IMR-90 (cell line): Measurements from ENCODE around the gene COL5A1. TPM values are rescaled to one million over a fixed set of nuclear protein-coding genes. Genes with fewer than 3 reads are reported as not detected.

Source experiments
- ATAC-seq: fragments of 200-7000 bp; cut with Tn5 transposase; 2 replicates; pipeline ENCODE4 v1.9.1; 2020; ENCODE audit warnings: low read depth, mild to moderate bottlenecking, moderate library complexity
- BruUV-seq: library from RNA; stranded (reverse); fragments of 400-500 nt; replicated peaks from 2 replicates; lab custom pipeline; 2021; lab: Mats Ljungman, UMichigan
- CTCF ChIA-PET: fragments of 300-600 bp; formaldehyde crosslinking; extraction: SDS; loops from one replicate; lab custom pipeline; 2021; ENCODE audit warnings: antibody characterized with exemption; lab: Yijun Ruan, JAX
- POLR2A ChIA-PET: fragments of 300-600 bp; sonication (Branson Sonifier 250); formaldehyde crosslinking; loops from one replicate; lab custom pipeline; 2022; ENCODE audit warnings: antibody characterized with exemption; ENCODE audit not compliant: unreplicated experiment; lab: Charles Lee
- DNase-seq: peaks from one replicate; pipeline ENCODE4 v3.0.0; 2013
- H2AFZ ChIP-seq: replicated peaks from 2 replicates; pipeline ENCODE3; 2013; ENCODE audit warnings: low read length, mild to moderate bottlenecking; ENCODE audit not compliant: poor library complexity
- H2AK5ac ChIP-seq: 2 replicates; pipeline ENCODE4 v1.6.1; 2013; ENCODE audit warnings: low read depth, low read length, inconsistent platforms
- H2AK9ac ChIP-seq: replicated peaks from 2 replicates; pipeline ENCODE3; 2013; ENCODE audit warnings: mild to moderate bottlenecking, low read depth, low read length, moderate library complexity; ENCODE audit not compliant: poor library complexity
- H2BK120ac ChIP-seq: 2 replicates; pipeline ENCODE4 v1.6.1; 2013; ENCODE audit warnings: low read depth, low read length, inconsistent platforms
- H2BK15ac ChIP-seq: 3 replicates; pipeline ENCODE4 v1.6.1; 2013; ENCODE audit warnings: low read depth, low read length, inconsistent platforms
- H2BK20ac ChIP-seq: 2 replicates; pipeline ENCODE4 v1.6.1; 2013; ENCODE audit warnings: low read depth, mild to moderate bottlenecking, inconsistent platforms, low read length, moderate library complexity
- H2BK5ac ChIP-seq: 2 replicates; pipeline ENCODE4 v1.6.1; 2013; ENCODE audit warnings: mild to moderate bottlenecking, low read depth, low read length, inconsistent platforms; ENCODE audit not compliant: poor library complexity, severe bottlenecking
- H3K14ac ChIP-seq: replicated peaks from 2 replicates; pipeline ENCODE4 v1.6.1; 2013; ENCODE audit warnings: low read depth, low read length, inconsistent platforms
- H3K18ac ChIP-seq: 2 replicates; pipeline ENCODE4 v1.6.1; 2013; ENCODE audit warnings: low read depth, low read length, control low read depth
- H3K23ac ChIP-seq: 2 replicates; pipeline ENCODE4 v1.6.1; 2013; ENCODE audit warnings: low read depth, low read length, inconsistent platforms
- H3K27ac ChIP-seq: 2 replicates; pipeline ENCODE4 v1.5.1; 2013; ENCODE audit warnings: mild to moderate bottlenecking, control low read depth, low read length; ENCODE audit not compliant: insufficient read depth
- H3K27me3 ChIP-seq: 2 replicates; pipeline ENCODE4 v1.6.1; 2013; ENCODE audit warnings: low read length; ENCODE audit not compliant: control insufficient read depth, insufficient read depth
- H3K36me3 ChIP-seq: 2 replicates; pipeline ENCODE4 v1.6.1; 2013; ENCODE audit warnings: low read length, mixed read lengths; ENCODE audit not compliant: control insufficient read depth, insufficient read depth
- H3K4ac ChIP-seq: 2 replicates; pipeline ENCODE4 v1.6.1; 2013; ENCODE audit warnings: low read depth, low read length, inconsistent platforms
- H3K4me1 ChIP-seq: 2 replicates; pipeline ENCODE4 v1.6.1; 2013; ENCODE audit warnings: low read length, mixed read lengths; ENCODE audit not compliant: control insufficient read depth, insufficient read depth
- H3K4me2 ChIP-seq: 2 replicates; pipeline ENCODE4 v1.6.1; 2013; ENCODE audit warnings: low read depth, mild to moderate bottlenecking, control low read depth, low read length, moderate library complexity
- H3K4me3 ChIP-seq: 2 replicates; pipeline ENCODE4 v1.5.1; 2013; ENCODE audit warnings: low read depth, mild to moderate bottlenecking, control low read depth, low read length, moderate library complexity; ENCODE audit not compliant: insufficient read depth
- H3K56ac ChIP-seq: 2 replicates; pipeline ENCODE4 v1.6.1; 2013; ENCODE audit warnings: low read length, inconsistent platforms; ENCODE audit not compliant: insufficient read depth; ENCODE audit errors: extremely low read depth
- H3K79me1 ChIP-seq, 2 experiments: 2 replicates each; pipeline ENCODE4 v1.6.1; 2013; ENCODE audit warnings: low read length in 2 of 2, inconsistent platforms in 1 of 2, low read depth in 1 of 2
- H3K9ac ChIP-seq: 2 replicates; pipeline ENCODE4 v1.6.1; 2013; ENCODE audit warnings: low read depth, low read length, control low read depth
- H3K9me1 ChIP-seq: 2 replicates; pipeline ENCODE4 v1.6.1; 2013; ENCODE audit warnings: low read length, inconsistent platforms; ENCODE audit not compliant: insufficient read depth
- H3K9me3 ChIP-seq: 2 replicates; pipeline ENCODE4 v1.6.1; 2013; ENCODE audit warnings: low read length; ENCODE audit not compliant: control insufficient read depth, insufficient read depth
- H4K20me1 ChIP-seq: 2 replicates; pipeline ENCODE4 v1.6.1; 2013; ENCODE audit warnings: low read length, inconsistent platforms; ENCODE audit not compliant: insufficient read depth
- H4K5ac ChIP-seq: 2 replicates; pipeline ENCODE4 v1.6.1; 2013; ENCODE audit warnings: mild to moderate bottlenecking, low read depth, low read length, control low read depth
- H4K8ac ChIP-seq, 2 experiments: 2 replicates each; pipeline ENCODE4 v1.6.1; 2013; ENCODE audit warnings: low read depth in 2 of 2, low read length in 2 of 2, control low read depth in 1 of 2, inconsistent platforms in 1 of 2
- H4K91ac ChIP-seq: 2 replicates; pipeline ENCODE4 v1.6.1; 2013; ENCODE audit warnings: low read depth, low read length, inconsistent platforms; ENCODE audit not compliant: insufficient read depth
- CHD1 ChIP-seq: IDR thresholded peaks from 2 replicates; pipeline ENCODE4 v1.6.1; 2012; ENCODE audit warnings: low read depth, low read length, improper control_type of control experiment
- CTCF ChIP-seq: conservative IDR thresholded peaks from 2 replicates; pipeline ENCODE4 v1.5.1; 2012; ENCODE audit warnings: mild to moderate bottlenecking, low read depth, low read length, improper control_type of control experiment
- MAFK ChIP-seq: IDR thresholded peaks from 2 replicates; pipeline ENCODE4 v1.6.1; 2012; ENCODE audit warnings: low read depth, low read length, improper control_type of control experiment
- MXI1 ChIP-seq: IDR thresholded peaks from 2 replicates; pipeline ENCODE4 v1.6.1; 2012; ENCODE audit warnings: low read depth, mild to moderate bottlenecking, low read length, moderate library complexity, borderline replicate concordance
- SMC3 ChIP-seq: fragments of 150-350 bp; IDR thresholded peaks from 2 replicates; pipeline ENCODE4 v1.6.1; 2016; ENCODE audit warnings: low read depth, mild to moderate bottlenecking, antibody characterized with exemption, low read length, moderate library complexity
- WGBS, 2 experiments: methylation state at CpG; one replicate each; pipeline versions ENCODE4 v1.1.5 to v1.1.7; 2013; ENCODE audit warnings: missing lambda C conversion rate in 2 of 2; ENCODE audit not compliant: insufficient read length in 1 of 2; ENCODE audit errors: extremely low coverage in 2 of 2; 5-methylcytosine and 5-hydroxymethylcytosine counted together
- dilution Hi-C: fragments of 300-500 bp; cut with HindIII; formaldehyde crosslinking; loops from one replicate; pipeline ENCODE4 v1.14.3; 2018; ENCODE audit warnings: low sequenced_read_pairs; ENCODE audit not compliant: unreplicated experiment
- in situ Hi-C: fragments of 300-500 bp; cut with MboI; formaldehyde crosslinking; loops from 3 replicates; pipeline ENCODE4 v1.14.3; 2019; ENCODE audit warnings: low sequenced_read_pairs, inconsistent platforms, mixed read lengths
- intact Hi-C: fragments of 100-400 bp; cut with micrococcal nuclease; formaldehyde crosslinking; loops from 2 replicates; pipeline ENCODE4 v1.10.0; 2022
- polyA plus RNA-seq, 3 experiments: library from polyadenylated mRNA; depleted of rRNA; stranded (reverse); fragments of >200 nt; gene quantifications; 2 replicates each; pipeline ENCODE4 v1.2.3, GENCODE V29; 2012; ENCODE audit warnings: low replicate concordance in 1 of 3
- total RNA-seq: library from RNA; depleted of rRNA; stranded (reverse); fragments of >200 nt; gene quantifications from 2 replicates; pipeline ENCODE4 v1.2.3, GENCODE V29; 2012

COL5A1 gene
- total and polyA plus RNA-seq, 2 of the 4 experiments (the other 2 are of a cell fraction), result 19.2 to 173 TPM

- Histone ChIP-seq H4K91ac (no peak overlapping the region), H3K27ac (no peak overlapping the region), H3K9me1 (peaks cover 48% of the 10 kb centered on the region), H3K9ac (no peak overlapping the region), H3K23ac (no peak overlapping the region), H3K36me3 (peaks cover 34% of the 10 kb centered on the region), H3K56ac (no peak overlapping the region), H2BK5ac (no peak overlapping the region), H3K18ac (no peak overlapping the region), H4K20me1 (peaks cover 97% of the 10 kb centered on the region), H3K27me3 (no peaks in the 10 kb centered on the region), H3K14ac (no peak overlapping the region), H3K4me2 (no peak overlapping the region), H3K4me3 (no peak overlapping the region), H2AK9ac (no peak overlapping the region), H3K4me1 (peaks cover 28% of the 10 kb centered on the region), H2AFZ (no peak overlapping the region), H4K8ac (no peak overlapping the region), H4K5ac (no peak overlapping the region), H2BK20ac (no peak overlapping the region), H3K79me1 (peaks cover 31 to 94% of the 10 kb centered on the region in 2 experiments), H2BK120ac (no peak overlapping the region), H3K9me3 (no peaks in the 10 kb centered on the region), H3K4ac (no peak overlapping the region), H2AK5ac (no peak overlapping the region), H2BK15ac (no peak overlapping the region)
- WGBS, 2 experiments, result 91% methylated on average over 7 of the region's 25 CpGs; no CpG with 5 or more reads in 1 of the 2 experiments
- DNase-seq (no peak), ATAC-seq (no peak)
- POLR2A ChIA-PET, result no interaction called here
- BruUV-seq, result no TSS peak
- intact Hi-C loops (no loop called here), in situ Hi-C loops (no loop called here), dilution Hi-C loops (no loop called here)
- TF ChIP-seq CTCF, result no peak
- no peak for TF ChIP-seq MAFK
- TF ChIP-seq CHD1, result no peak
- no peak for TF ChIP-seq SMC3
- no peak for TF ChIP-seq MXI1
- CTCF ChIA-PET, result no interaction called here
These were observed 41.2 kb downstream of the COL5A1 start for GRCh38 chr9:134682651-134683364.
